Heart right ventricle (tissue), 16 donors: Measurements from ENCODE around the gene MROH7. TPM values are rescaled to one million over a fixed set of nuclear protein-coding genes. Genes with fewer than 3 reads are reported as not detected.

Source experiments
- ATAC-seq, 8 donors: fragments of 200-7000 bp; cut with Tn5 transposase; one replicate each; pipeline ENCODE4 v1.9.1; 2020; ENCODE audit warnings: mild to moderate bottlenecking in 8 of 8, moderate library complexity in 8 of 8, moderate number of reproducible peaks in 1 of 8
- DNase-seq, 2 donors: peaks; one replicate each; pipeline ENCODE4 v3.0.0-alpha.2; 2020
- H3K27ac ChIP-seq, 10 donors: fragments of 200-600 bp; sonication (generic) in 2 of 10; one replicate each; pipeline versions ENCODE4 v1.5.0 to v1.8.0; 2020 to 2022; ENCODE audit warnings: mild to moderate bottlenecking in 3 of 10
- H3K27me3 ChIP-seq, 7 donors: fragments of 200-600 bp; one replicate each; pipeline ENCODE4 v1.8.0; 2021 to 2022; ENCODE audit warnings: mild to moderate bottlenecking in 2 of 7
- H3K36me3 ChIP-seq, 9 donors: fragments of 200-600 bp; sonication (generic) in 1 of 9; one replicate each; pipeline versions ENCODE4 v1.5.0 to v1.8.0; 2020 to 2022; ENCODE audit warnings: mild to moderate bottlenecking in 2 of 9
- H3K4me1 ChIP-seq, 9 donors: fragments of 200-600 bp; sonication (generic) in 1 of 9; one replicate each; pipeline versions ENCODE4 v1.5.0 to v1.8.0; 2020 to 2022; ENCODE audit warnings: mild to moderate bottlenecking in 4 of 9
- H3K4me3 ChIP-seq, 10 donors: fragments of 200-600 bp; sonication (generic) in 2 of 10; one replicate each; pipeline versions ENCODE4 v1.5.0 to v1.8.0; 2020 to 2022; ENCODE audit warnings: mild to moderate bottlenecking in 7 of 10, moderate library complexity in 2 of 10
- H3K9me3 ChIP-seq, 11 donors: fragments of 200-600 bp in 10 of 11; sonication (generic) in 2 of 11; one replicate each; pipeline versions ENCODE4 v1.5.0 to v1.8.0; 2013 to 2022; ENCODE audit warnings: mild to moderate bottlenecking in 2 of 11, control low read depth in 1 of 11, moderate library complexity in 1 of 11
- CTCF ChIP-seq, 9 donors: fragments of 200-600 bp; sonication (generic) in 2 of 9; IDR thresholded peaks; one replicate each; pipeline versions ENCODE4 v1.5.0 to v1.8.0; 2021 to 2022; ENCODE audit warnings: antibody characterized with exemption in 9 of 9, mild to moderate bottlenecking in 5 of 9, moderate library complexity in 1 of 9
- WGBS, 2 donors: extraction: QIAGEN DNeasy Blood & Tissue Kit; methylation state at CpG; one replicate each; pipeline ENCODE4 v1.1.7; 2013; ENCODE audit warnings: inconsistent platforms in 1 of 2; 5-methylcytosine and 5-hydroxymethylcytosine counted together
- intact Hi-C, 10 donors: fragments of 100-400 bp; cut with DNase I; formaldehyde crosslinking; loops; one replicate each; pipeline versions ENCODE4 v1.11.1 to v1.14.2; 2022
- long read RNA-seq, 3 donors: library from polyadenylated mRNA; unstranded; transcript quantifications; one replicate each; pipeline ENCODE4 v2.0.0, GENCODE V29; 2020 to 2021
- polyA plus RNA-seq, 2 donors: library from polyadenylated mRNA; stranded (reverse); fragments of 200-250 nt; gene quantifications; one replicate each; pipeline ENCODE4 v1.2.3, GENCODE V29; 2013
- total RNA-seq, 10 donors: library from RNA; stranded (reverse); fragmentation: NEBNext Ultra II Directional in 3 of 10; extraction: Animal tissue kit (Norgen Biotek cat#: 25700) in 3 of 10; gene quantifications; one replicate each; pipeline versions ENCODE4 v1.2.1 to v1.2.4, GENCODE V29; 2021 to 2023
- donor health status: Arrhythmogenic right ventricular cardiomyopathy.
- donor health status: ischemic (EF 13 %, LVEDD 7.1; RV severe dilation, severe dysfunction).
- donor health status: healthy with polysubstance abuse.
- donor health status: DM: no; HTN: yes; CAD: no.
- donor health status: DM: no; HTN: no; CAD: no.
- donor health status: ischemic (EF 25% LVEDD 6.9; RV normal size, moderate dysfunction).
- donor health status: ischemic (EF 25% LVEDD 5.7; RV mildly dilated, moderate dysfunction).
- donor health status: healthy.
- donor health status: DM: yes; HTN: yes; CAD: no.
- donor health status: Ischemic cardiomyopathy.
- donor health status: ischemic (EF 35%, LVEDD 5.7; RV mildly dilated, moderate dysfunction).
- donor health status: nonischemic (EF 11% LVEDD 7.7; RV severe dilation, severe dysfunction).
- donor health status: DM: yes; HTN: yes; CAD: no.
- donor health status: PGD.
- donor health status: ischemic (EF 29% LVEDD 5.4; RV normal size, mild dysfunction).
- donor health status: nonischemic (EF 23%, LVEDD 6.1; RV moderate dilation, normal function).

MROH7 gene
- 10 to 100 TPM in 6 of 10 donors, 1 to 10 TPM in 4; 2.1 to 19.0 (median 12.8) TPM for total RNA-seq
- polyA plus RNA-seq = 10 to 100 TPM in 1 of 2 donors, 1 to 10 TPM in 1; 3.4 to 25.8 TPM
- long read RNA-seq, donor 1, partial matches to known transcripts = 1 of 2 reads
- long read RNA-seq, donor 1, other reads (novel, unspliced or antisense) = 1 of 2 reads
- long read RNA-seq, donor 2, partial matches to known transcripts = 2 of 4 reads
- long read RNA-seq, donor 2, other reads (novel, unspliced or antisense) = 2 of 4 reads
- long read RNA-seq, donor 3 = 0 reads

DNA sequence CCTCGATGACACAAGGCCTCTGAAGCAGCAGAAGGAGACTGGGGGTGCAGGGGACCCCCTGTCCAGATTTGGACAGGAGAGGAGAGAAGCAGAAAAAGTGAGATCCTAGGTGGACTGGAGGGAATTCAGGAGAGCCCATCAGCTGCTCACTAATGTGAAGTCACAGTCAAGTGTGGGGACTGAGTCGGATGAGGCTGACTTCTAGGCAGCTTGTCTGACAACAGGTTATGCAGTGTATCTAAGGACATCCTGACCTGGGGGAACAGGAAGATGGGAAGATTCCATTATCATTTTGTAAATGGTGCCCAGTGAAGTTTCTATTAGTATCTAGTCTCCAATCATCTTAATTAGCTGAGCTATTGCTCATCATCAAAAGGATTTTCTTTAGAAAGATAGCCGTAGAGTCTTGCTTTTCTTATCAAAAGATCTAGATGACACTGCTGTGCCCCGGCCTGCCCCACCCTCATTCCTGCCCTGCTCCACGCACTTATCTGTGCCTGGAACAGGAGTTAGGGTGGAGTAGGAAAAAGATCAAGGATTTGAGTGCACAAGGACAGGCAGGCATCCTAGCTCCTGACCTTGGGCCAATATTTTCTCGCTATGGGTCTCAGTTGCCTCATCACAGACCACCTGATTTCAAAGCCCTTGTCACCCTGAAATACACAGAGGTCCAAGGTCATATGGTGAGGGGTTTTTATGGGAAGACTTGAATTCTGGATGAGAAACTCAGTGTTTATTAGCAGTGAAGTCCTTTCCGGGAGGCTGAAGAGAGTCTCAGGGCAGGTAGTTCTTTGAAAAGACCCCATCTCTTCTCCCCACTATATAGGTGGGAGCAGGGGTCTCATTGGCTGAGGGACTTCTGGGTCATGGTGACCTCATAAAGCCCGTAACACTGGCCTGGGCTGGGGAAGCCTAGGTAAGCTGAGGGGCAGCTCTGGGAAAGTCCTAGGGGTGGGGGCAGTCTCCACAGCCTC, at the start of gene MROH7:
Gene MROH7 (plus strand): TSS at position 924 of the 974 bp plus-strand sequence. CDS start 11,141 bp downstream, outside the sequence.
- no peak for ATAC-seq
- intact Hi-C loops = no loop called here

GRCh38 chr1:54593571-54594160, 47.9 kb upstream of the MROH7 start:
- no peak for TF ChIP-seq CTCF (IDR thresholded peaks at IDR 0.05)
- Histone ChIP-seq H3K36me3 (peaks cover 0 to 66% (median 9%) of the 10 kb centered on the region in 9 donors), H3K27ac (peak overlapping the region in 3 of 10 donors; percentile 9 to 19 (median 10)), H3K27me3 (no peaks in the 10 kb centered on the region), H3K4me3 (no peak overlapping the region), H3K9me3 (no peaks in the 10 kb centered on the region), H3K4me1 (peaks cover 0 to 42% (median 6%) of the 10 kb centered on the region in 9 donors)
- intact Hi-C loops = no loop called here
- DNase-seq (no peak), ATAC-seq (no peak)
- 82 to 83% methylated on average over 10 of the region's 10 CpGs for WGBS, 2 donors

More for the DNA sequence above, at the start of gene MROH7:
- peaks cover 0 to 26% (median 13%) of the 10 kb centered on the region in 11 donors for H3K9me3 ChIP-seq
- H3K4me3 ChIP-seq = no peak within 1 kb of the TSS
- no peak for DNase-seq
- no peak for TF ChIP-seq CTCF (IDR thresholded peaks at IDR 0.05)
- WGBS, 2 donors = 67 to 78% methylated on average over 8 of the region's 8 CpGs
- peaks cover 0 to under 1% (median 0%) of the 10 kb centered on the region in 9 donors for H3K36me3 ChIP-seq
- H3K4me1 ChIP-seq = peaks cover 0 to 10% (median 0%) of the 10 kb centered on the region in 9 donors
- H3K27ac ChIP-seq = no peak within 1 kb of the TSS
- H3K27me3 ChIP-seq = no peaks in the 10 kb centered on the region

GRCh38 chr1:54594463-54594862, 47.1 kb upstream of the MROH7 start:
- ATAC-seq (peak in 4 of 8 donors; percentile 6 to 24 (median 17)), DNase-seq (no peak)
- TF ChIP-seq CTCF (IDR thresholded peaks at IDR 0.05) = no peak
- WGBS, 2 donors = 78 to 84% methylated on average over 15 to 16 of the region's 16 CpGs
- Histone ChIP-seq H3K36me3 (peaks cover 0 to 66% (median 9%) of the 10 kb centered on the region in 9 donors), H3K4me3 (no peak overlapping the region), H3K4me1 (peaks cover 0 to 42% (median 6%) of the 10 kb centered on the region in 9 donors), H3K27ac (peak overlapping the region in 3 of 10 donors; percentile 3 to 19 (median 15)), H3K9me3 (no peaks in the 10 kb centered on the region), H3K27me3 (no peaks in the 10 kb centered on the region)
- intact Hi-C loops = no loop called here
